Endothelial cell of umbilical vein (primary cell): ENCODE results near the gene LCAT. TPM values are rescaled to one million over a fixed set of nuclear protein-coding genes. Genes with fewer than 3 reads are reported as not detected.

Source experiments
- BruUV-seq: library from RNA; stranded (reverse); fragments of 400-500 nt; replicated peaks from 2 replicates; lab custom pipeline; 2021; lab: Mats Ljungman, UMichigan
- CTCF ChIA-PET: fragments of 300-600, 350-600 bp; sonication (Branson Sonifier 250); formaldehyde crosslinking; loops from one replicate; lab custom pipeline; 2021; ENCODE audit warnings: antibody characterized with exemption, inconsistent platforms; lab: Charles Lee
- POLR2A ChIA-PET: fragments of 300-600, 350-600 bp; sonication (Branson Sonifier 250); formaldehyde crosslinking; loops from one replicate; lab custom pipeline; 2021; ENCODE audit warnings: antibody characterized with exemption, inconsistent platforms; lab: Charles Lee
- DNase-seq: peaks from one replicate; pipeline ENCODE4 v3.0.0-alpha.2; 2011; ENCODE audit warnings: low read depth, low spot score
- FAIRE-seq: peaks from 2 replicates; lab custom pipeline; 2011; peaks lifted over from hg19 to GRCh38; lab: Jason Lieb, UNC
- H2AFZ ChIP-seq: 2 replicates; pipeline ENCODE4 v1.6.0; 2012; ENCODE audit warnings: low read depth, low read length, control low read depth, inconsistent platforms
- H3K27ac ChIP-seq: 2 replicates; pipeline ENCODE4 v1.5.1; 2011; ENCODE audit warnings: low read depth, mild to moderate bottlenecking, control low read depth, low read length, moderate library complexity; ENCODE audit not compliant: insufficient read depth
- H3K27me3 ChIP-seq, 2 experiments: 2 replicates each; pipeline versions ENCODE4 v1.6.0 to v1.6.1; 2011; ENCODE audit warnings: low read length in 2 of 2, mixed read lengths in 1 of 2; ENCODE audit not compliant: control insufficient read depth in 2 of 2, insufficient read depth in 2 of 2
- H3K36me3 ChIP-seq, 2 experiments: 2 replicates in 1 of 2; 3 replicates in 1 of 2; pipeline ENCODE4 v1.5.1; 2011; ENCODE audit warnings: low read length in 2 of 2, mild to moderate bottlenecking in 1 of 2, moderate library complexity in 1 of 2; ENCODE audit not compliant: control insufficient read depth in 2 of 2, insufficient read depth in 2 of 2; ENCODE audit errors: extremely low read depth in 1 of 2
- H3K4me1 ChIP-seq: 3 replicates; pipeline ENCODE4 v1.5.1; 2011; ENCODE audit warnings: mild to moderate bottlenecking, low read length; ENCODE audit not compliant: control insufficient read depth, insufficient read depth; ENCODE audit errors: extremely low read depth
- H3K4me2 ChIP-seq: 2 replicates; pipeline ENCODE4 v1.6.1; 2011; ENCODE audit warnings: low read length, control low read depth, mixed read lengths; ENCODE audit not compliant: insufficient read depth
- H3K4me3 ChIP-seq, 3 experiments: fragments of 200-600 bp in 1 of 3; sonication (generic), shearing (Covaris generic) in 1 of 3; replicated peaks in 1 of 3; 2 replicates each; pipeline ENCODE4 v1.5.1; 2011 to 2016; ENCODE audit warnings: control low read depth in 3 of 3, low read length in 3 of 3, mild to moderate bottlenecking in 2 of 3, inconsistent platforms in 1 of 3, low read depth in 1 of 3, moderate library complexity in 1 of 3; ENCODE audit not compliant: insufficient read depth in 1 of 3
- H3K79me2 ChIP-seq: 2 replicates; pipeline ENCODE4 v1.6.0; 2012; ENCODE audit warnings: low read length, inconsistent platforms; ENCODE audit not compliant: control insufficient read depth, insufficient read depth
- H3K9ac ChIP-seq: replicated peaks from 2 replicates; pipeline ENCODE3; 2011; ENCODE audit warnings: low read length, control low read depth; ENCODE audit not compliant: insufficient read depth; ENCODE audit errors: extremely low read depth
- H3K9me1 ChIP-seq: replicated peaks from 3 replicates; pipeline ENCODE4 v1.6.0; 2011; ENCODE audit warnings: mild to moderate bottlenecking, low read length; ENCODE audit not compliant: control insufficient read depth, insufficient read depth; ENCODE audit errors: extremely low read depth
- H3K9me3 ChIP-seq: replicated peaks from 2 replicates; pipeline ENCODE4 v1.5.1; 2012; ENCODE audit warnings: low read length, inconsistent platforms; ENCODE audit not compliant: control insufficient read depth, insufficient read depth
- H4K20me1 ChIP-seq: replicated peaks from 2 replicates; pipeline ENCODE3; 2011; ENCODE audit warnings: mild to moderate bottlenecking, low read length; ENCODE audit not compliant: control insufficient read depth, insufficient read depth; ENCODE audit errors: extremely low read depth
- CTCF ChIP-seq, 2 donors: IDR thresholded peaks; 1 replicate in 1 of 2; 2 replicates in 1 of 2; pipeline ENCODE4 v1.5.1; 2011; ENCODE audit warnings: low read length in 2 of 2, mild to moderate bottlenecking in 2 of 2, moderate library complexity in 2 of 2, control low read depth in 1 of 2, inconsistent platforms in 1 of 2, low read depth in 1 of 2; ENCODE audit not compliant: insufficient read depth in 1 of 2; ENCODE audit errors: extremely low read depth in 1 of 2
- EZH2 ChIP-seq: IDR thresholded peaks from 2 replicates; pipeline ENCODE4 v1.6.1; 2012; ENCODE audit warnings: borderline replicate concordance, low read depth, mild to moderate bottlenecking, moderate library complexity, low read length, inconsistent platforms; ENCODE audit not compliant: severe bottlenecking
- FOS ChIP-seq: IDR thresholded peaks from 2 replicates; pipeline ENCODE4 v1.6.1; 2011; ENCODE audit warnings: mild to moderate bottlenecking, low read length, moderate library complexity, borderline replicate concordance; ENCODE audit not compliant: insufficient read depth
- GATA2 ChIP-seq: IDR thresholded peaks from 2 replicates; pipeline ENCODE4 v1.7.0; 2011; ENCODE audit warnings: low read depth, mild to moderate bottlenecking, moderate library complexity, mixed read lengths, low read length; ENCODE audit not compliant: insufficient read length, insufficient read depth
- JUN ChIP-seq: IDR thresholded peaks from 2 replicates; pipeline ENCODE4 v1.6.1; 2011; ENCODE audit warnings: borderline replicate concordance, low read depth; ENCODE audit not compliant: insufficient read length, insufficient read depth
- MAX ChIP-seq: IDR thresholded peaks from 2 replicates; pipeline ENCODE4 v1.6.1; 2011; ENCODE audit not compliant: insufficient read depth, insufficient read length
- MYC ChIP-seq: IDR thresholded peaks from one replicate; pipeline ENCODE4 v1.6.1; 2011; ENCODE audit warnings: mild to moderate bottlenecking, low read depth, low read length
- POLR2A ChIP-seq: IDR thresholded peaks from 2 replicates; pipeline ENCODE4 v1.6.1; 2012; ENCODE audit warnings: low read depth, mild to moderate bottlenecking, control low read depth, low read length
- POLR2AphosphoS5 ChIP-seq: IDR thresholded peaks from 2 replicates; pipeline ENCODE4 v1.6.1; 2012; ENCODE audit warnings: low read depth, mild to moderate bottlenecking, control low read depth, low read length, moderate library complexity; ENCODE audit not compliant: insufficient read depth
- dilution Hi-C: fragments of 300-500 bp; cut with MboI; formaldehyde crosslinking; loops from one replicate; pipeline ENCODE4 v1.15.0; 2019; ENCODE audit warnings: low sequenced_read_pairs; ENCODE audit not compliant: extremely low pct_ligation_motif_present
- intact Hi-C: fragments of 100-400 bp; cut with micrococcal nuclease; formaldehyde crosslinking; loops from one replicate; pipeline ENCODE4 v1.10.0; 2022
- polyA plus RNA-seq, 4 experiments: library from polyadenylated mRNA; depleted of rRNA in 3 of 4; stranded (reverse) in 3 of 4; unstranded in 1 of 4; fragments of >200 nt; gene quantifications; 2 replicates each; pipeline versions ENCODE4 v1.2.1 to v1.2.3, GENCODE V29; 2011 to 2012; ENCODE audit warnings: missing spikeins in 1 of 4
- total RNA-seq: library from RNA; stranded (reverse); gene quantifications from 2 replicates; pipeline ENCODE4 v1.2.3, GENCODE V29; 2021

Gene LCAT
- total and polyA plus RNA-seq, 2 donors (not counting 3 experiments of a cell fraction or from before 2014, with no cell fraction given): 22.6 to 46.1 TPM

DNA sequence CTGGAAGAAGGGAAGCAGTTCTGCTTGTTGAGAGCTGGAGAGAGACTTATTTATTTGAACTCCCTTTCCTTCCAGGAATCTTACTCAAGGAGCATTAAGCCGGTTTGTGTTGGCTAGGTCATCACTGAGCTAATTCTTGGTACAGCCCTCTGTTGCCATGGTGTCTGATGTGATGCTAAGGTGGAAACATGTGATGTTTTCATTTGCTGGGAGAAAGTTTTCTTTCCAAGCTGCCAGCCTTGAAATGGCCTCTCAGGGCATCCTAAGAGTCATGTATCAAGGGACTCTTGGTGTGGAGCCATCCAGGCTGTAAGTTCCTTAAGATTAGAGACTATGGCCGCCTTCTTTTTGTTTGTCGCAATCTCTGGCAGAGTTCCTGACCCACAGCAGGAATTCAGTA lies 46.7 kb downstream of the LCAT start:
- CTCF ChIA-PET: interaction anchor here (0.5 to 2.3 kb wide), 9 partner anchors 8 to 572 kb away, joined by 3 to 14 read pairs (median 5); partner anchors contain the start of gene NRN1L
- Histone ChIP-seq H4K20me1 (no peaks in the 10 kb centered on the region), H3K9me3 (no peaks in the 10 kb centered on the region), H3K27ac (no peak overlapping the region), H3K4me1 (peaks cover 21% of the 10 kb centered on the region), H3K9ac (no peak overlapping the region), H3K79me2 (peaks cover 31% of the 10 kb centered on the region), H3K4me3 (no peak overlapping the region), H3K36me3 (peaks cover 0 to 2% of the 10 kb centered on the region in 2 experiments), H3K4me2 (no peak overlapping the region), H3K9me1 (no peaks in the 10 kb centered on the region), H2AFZ (no peak overlapping the region), H3K27me3 (no peaks in the 10 kb centered on the region)
- dilution Hi-C loops: no loop called here
- TF ChIP-seq CTCF (IDR thresholded peaks at IDR 0.05; ENCODE audit: extremely low read depth in 1 of 2, insufficient read depth in 1 of 2, low read depth in 1 of 2, low read length in 2 of 2) (no peak), MAX (no peak), POLR2AphosphoS5 (no peak), GATA2 (no peak), EZH2 (no peak), FOS (no peak), POLR2A (no peak), MYC (no peak), JUN (no peak)
- no peak for FAIRE-seq
- BruUV-seq: no TSS peak
- DNase-seq: peak; percentile 95
- POLR2A ChIA-PET: no interaction called here
- intact Hi-C loops: no loop called here
